OCI-LY7 (cell line): ENCODE data around the gene RFFL. TPM values are rescaled to one million over a fixed set of nuclear protein-coding genes. Genes with fewer than 3 reads are reported as not detected.

Source experiments
- BruUV-seq: library from RNA; stranded (reverse); fragments of 400-500 nt; replicated peaks from 2 replicates; lab custom pipeline; 2021; lab: Mats Ljungman, UMichigan
- CTCF ChIA-PET: fragments of 300-600 bp; sonication (Branson Sonifier 250); formaldehyde crosslinking; loops from one replicate; lab custom pipeline; 2022; ENCODE audit warnings: antibody characterized with exemption; ENCODE audit not compliant: unreplicated experiment; lab: Charles Lee
- POLR2A ChIA-PET: fragments of 300-600 bp; sonication (Branson Sonifier 250); formaldehyde crosslinking; loops from one replicate; lab custom pipeline; 2022; ENCODE audit warnings: antibody characterized with exemption; lab: Charles Lee
- DNase-seq: peaks from one replicate; pipeline ENCODE4 v3.0.0-alpha.2; 2015; ENCODE audit warnings: low spot score
- H2AFZ ChIP-seq: fragments of 200-600 bp; sonication (generic), shearing (Covaris generic); 2 replicates; pipeline ENCODE4 v1.6.1; 2014; ENCODE audit warnings: mild to moderate bottlenecking, antibody characterized with exemption, low read length, moderate library complexity
- H3K27ac ChIP-seq: fragments of 200-600 bp; sonication (generic); 2 replicates; pipeline ENCODE4 v1.5.1; 2014; ENCODE audit warnings: mixed run types, low read depth, mild to moderate bottlenecking, moderate library complexity, low read length, inconsistent platforms; ENCODE audit not compliant: poor library complexity, severe bottlenecking
- H3K36me3 ChIP-seq: fragments of 200-600 bp; sonication (generic); 2 replicates; pipeline ENCODE4 v1.6.1; 2014; ENCODE audit warnings: mild to moderate bottlenecking, antibody characterized with exemption, low read length, moderate library complexity, mixed read lengths; ENCODE audit not compliant: insufficient read depth
- H3K4me1 ChIP-seq: fragments of 200-600 bp; sonication (generic); 2 replicates; pipeline ENCODE4 v1.5.1; 2014; ENCODE audit warnings: mild to moderate bottlenecking, low read length; ENCODE audit not compliant: insufficient read depth, poor library complexity, severe bottlenecking
- H3K4me2 ChIP-seq: fragments of 200-600 bp; sonication (generic); 2 replicates; pipeline ENCODE4 v1.6.1; 2014; ENCODE audit warnings: mild to moderate bottlenecking, low read length
- H3K4me3 ChIP-seq: fragments of 200-600 bp; sonication (generic); 2 replicates; pipeline ENCODE4 v1.5.1; 2014; ENCODE audit warnings: mild to moderate bottlenecking, low read depth, low read length; ENCODE audit not compliant: poor library complexity, severe bottlenecking
- H3K79me2 ChIP-seq: fragments of 200-600 bp; sonication (generic); 2 replicates; pipeline ENCODE4 v1.6.1; 2016; ENCODE audit warnings: low read depth, mild to moderate bottlenecking, low read length, moderate library complexity, mixed read lengths; ENCODE audit not compliant: insufficient read depth
- H3K9me2 ChIP-seq: fragments of 200-600 bp; sonication (generic); 2 replicates; pipeline ENCODE4 v1.6.1; 2016; ENCODE audit warnings: mild to moderate bottlenecking, low read length, mixed read lengths; ENCODE audit not compliant: insufficient read depth
- H3K9me3 ChIP-seq: fragments of 200-600 bp; sonication (generic); 2 replicates; pipeline ENCODE4 v1.6.1; 2014; ENCODE audit warnings: mild to moderate bottlenecking, mixed run types, low read length, mixed read lengths
- H4K20me1 ChIP-seq: fragments of 200-600 bp; sonication (generic); 2 replicates; pipeline ENCODE4 v1.6.1; 2014; ENCODE audit warnings: mild to moderate bottlenecking, antibody characterized with exemption, low read length, moderate library complexity, mixed read lengths; ENCODE audit not compliant: insufficient read depth
- EZH2phosphoT487 ChIP-seq: fragments of 200-600 bp; sonication (generic); IDR thresholded peaks from 2 replicates; pipeline ENCODE4 v1.6.1; 2018; ENCODE audit warnings: low read depth, borderline replicate concordance, mild to moderate bottlenecking, mixed run types, antibody characterized with exemption, low read length, moderate library complexity, mixed read lengths
- intact Hi-C: fragments of 100-400 bp; cut with micrococcal nuclease; formaldehyde crosslinking; loops from one replicate; pipeline ENCODE4 v1.10.0; 2022; ENCODE audit not compliant: unreplicated experiment
- total RNA-seq, 2 experiments: library from RNA; depleted of rRNA in 1 of 2; stranded (reverse); fragments of >200 nt in 1 of 2; shearing (Covaris generic) in 1 of 2; gene quantifications; 2 replicates each; pipeline ENCODE4 v1.2.3, GENCODE V29; 2014 to 2022
- TF ChIP-seq, protein P1 (sequence below): fragments of 200-600 bp; sonication (generic); conservative IDR thresholded peaks from 2 replicates; pipeline ENCODE4 v1.5.1; 2014; ENCODE audit warnings: mild to moderate bottlenecking, antibody characterized with exemption, low read length, moderate library complexity, mixed read lengths

RFFL gene
- total RNA-seq, 2 experiments from 2014 or later: 15.6 to 16.1 TPM

DNA sequence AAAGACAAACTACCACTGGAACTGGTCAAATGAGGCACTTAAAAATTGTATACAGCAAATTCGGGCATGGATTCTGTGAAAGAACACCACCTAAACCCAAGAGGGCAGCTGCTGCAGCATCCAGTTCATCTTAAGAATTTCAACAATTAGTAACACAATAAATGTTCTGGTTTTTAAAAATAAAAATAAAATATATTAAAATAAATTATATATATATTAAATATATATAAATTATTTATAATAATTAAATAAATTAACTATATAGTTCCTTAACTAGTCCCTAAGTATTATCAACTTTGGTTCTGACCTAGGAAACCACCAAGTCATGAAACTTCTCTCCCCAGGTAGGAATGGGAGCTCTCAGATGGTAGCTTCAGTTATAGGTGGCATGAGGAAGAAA is 13.4 kb upstream of the RFFL start:
- intact Hi-C loops: no loop called here
- peaks cover 20% of the 10 kb centered on the region for H3K4me1 ChIP-seq
- CTCF ChIA-PET: no interaction called here
- no peaks in the 10 kb centered on the region for H3K36me3 ChIP-seq
- no peaks in the 10 kb centered on the region for H3K79me2 ChIP-seq
- H3K4me3 ChIP-seq: no peak overlapping the region
- DNase-seq: no peak
- no peaks in the 10 kb centered on the region for H3K9me2 ChIP-seq
- no peak for TF ChIP-seq EZH2phosphoT487
- TF ChIP-seq, protein P1, sequence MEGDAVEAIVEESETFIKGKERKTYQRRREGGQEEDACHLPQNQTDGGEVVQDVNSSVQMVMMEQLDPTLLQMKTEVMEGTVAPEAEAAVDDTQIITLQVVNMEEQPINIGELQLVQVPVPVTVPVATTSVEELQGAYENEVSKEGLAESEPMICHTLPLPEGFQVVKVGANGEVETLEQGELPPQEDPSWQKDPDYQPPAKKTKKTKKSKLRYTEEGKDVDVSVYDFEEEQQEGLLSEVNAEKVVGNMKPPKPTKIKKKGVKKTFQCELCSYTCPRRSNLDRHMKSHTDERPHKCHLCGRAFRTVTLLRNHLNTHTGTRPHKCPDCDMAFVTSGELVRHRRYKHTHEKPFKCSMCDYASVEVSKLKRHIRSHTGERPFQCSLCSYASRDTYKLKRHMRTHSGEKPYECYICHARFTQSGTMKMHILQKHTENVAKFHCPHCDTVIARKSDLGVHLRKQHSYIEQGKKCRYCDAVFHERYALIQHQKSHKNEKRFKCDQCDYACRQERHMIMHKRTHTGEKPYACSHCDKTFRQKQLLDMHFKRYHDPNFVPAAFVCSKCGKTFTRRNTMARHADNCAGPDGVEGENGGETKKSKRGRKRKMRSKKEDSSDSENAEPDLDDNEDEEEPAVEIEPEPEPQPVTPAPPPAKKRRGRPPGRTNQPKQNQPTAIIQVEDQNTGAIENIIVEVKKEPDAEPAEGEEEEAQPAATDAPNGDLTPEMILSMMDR: no peak
- H3K4me2 ChIP-seq: no peak overlapping the region
- no peak overlapping the region for H2AFZ ChIP-seq
- no TSS peak for BruUV-seq
- POLR2A ChIA-PET: no interaction called here
- H3K27ac ChIP-seq: no peak overlapping the region
- no peaks in the 10 kb centered on the region for H4K20me1 ChIP-seq
- H3K9me3 ChIP-seq: no peaks in the 10 kb centered on the region

GRCh38 chr17:35074711-35075707 is 11.5 kb upstream of the RFFL start:
- BruUV-seq: no TSS peak
- H3K4me1 ChIP-seq: peaks cover 2% of the 10 kb centered on the region

More at GRCh38 chr17:35074711-35075707, 11.5 kb upstream of the RFFL start:
- H2AFZ ChIP-seq: no peak overlapping the region
- intact Hi-C loops: no loop called here
- H3K27ac ChIP-seq: no peak overlapping the region
- no peaks in the 10 kb centered on the region for H3K9me2 ChIP-seq
- H3K79me2 ChIP-seq: no peaks in the 10 kb centered on the region
- POLR2A ChIA-PET: interaction anchor here (0.5 kb wide), 1 partner anchor 20 kb away, joined by 3 read pairs; no protein-coding TSS in a partner anchor
- H3K36me3 ChIP-seq: no peaks in the 10 kb centered on the region
- DNase-seq: no peak
- H3K4me2 ChIP-seq: no peak overlapping the region
- CTCF ChIA-PET: no interaction called here
- H3K4me3 ChIP-seq: no peak overlapping the region
- H4K20me1 ChIP-seq: no peaks in the 10 kb centered on the region
- no peak for TF ChIP-seq EZH2phosphoT487
- TF ChIP-seq, protein P1: no peak
- no peaks in the 10 kb centered on the region for H3K9me3 ChIP-seq
